ENCODE results near the gene WRAP73. TPM values are rescaled to one million over a fixed set of nuclear protein-coding genes. Genes with fewer than 3 reads are reported as not detected.

Gene WRAP73
- total RNA-seq, 1 experiment from 2014 or later, result 51.4 TPM

- intact Hi-C loops (cut with micrococcal nuclease), result no loop called here
- ChIA-PET CTCF (interaction anchor here (1.2 to 2.6 kb wide), 2 partner anchors 9 to 174 kb away, joined by 4 to 7 read pairs; no protein-coding TSS in a partner anchor), POLR2A (no interaction called here), RAD21 (ENCODE audit: low non-redundant PET in 1 of 2, low total read pairs in 2 of 2, uncharacterized antibody in 2 of 2, unreplicated experiment in 2 of 2) (no interaction called here)
- Histone ChIP-seq H3K4me1 (ENCODE audit: control insufficient read depth in 1 of 2, insufficient read depth in 2 of 2, low read length in 2 of 2) (peaks cover 3 to 23% of the 10 kb centered on the region in 2 experiments; a peak in 2 of 4 replicates), H3K4me3 (replicated peaks in 1 of 2; ENCODE audit: low read depth in 1 of 2, low read length in 2 of 2) (no peak overlapping the region), H4K20me1 (ENCODE audit: insufficient read depth) (no peaks in the 10 kb centered on the region), H3K9ac (ENCODE audit: low read length) (no peak overlapping the region), H3K79me2 (ENCODE audit: insufficient read depth, low read length) (no peaks in the 10 kb centered on the region), H2AFZ (ENCODE audit: low read depth, low read length, poor library complexity, severe bottlenecking) (no peak overlapping the region), H3K4me2 (ENCODE audit: low read length) (no peak overlapping the region), H3K9me3 (ENCODE audit: control insufficient read depth in 1 of 2, insufficient read depth in 1 of 2, low read depth in 1 of 2, low read length in 2 of 2) (no peaks in the 10 kb centered on the region), H3K9me2 (ENCODE audit: insufficient read depth) (no peaks in the 10 kb centered on the region), H3K36me3 (ENCODE audit: control insufficient read depth in 1 of 2, insufficient read depth in 2 of 2, low read length in 2 of 2) (peaks cover 6% of the 10 kb centered on the region in 2 experiments; a peak in 1 of 4 replicates), H3K27me3 (ENCODE audit: insufficient read depth, low read length) (no peaks in the 10 kb centered on the region), H3K27ac (ENCODE audit: low read depth, low read length) (no peak overlapping the region)
- no TSS peak for BruUV-seq (replicated peaks)
- DNase-seq (ENCODE audit: low read depth, low spot score) (no peak), ATAC-seq (no peak)
- no peak for TF ChIP-seq EZH2 (IDR thresholded peaks at IDR 0.05)
- no peak for TF ChIP-seq JUND (IDR thresholded peaks at IDR 0.05)
- TF ChIP-seq, protein P1, sequence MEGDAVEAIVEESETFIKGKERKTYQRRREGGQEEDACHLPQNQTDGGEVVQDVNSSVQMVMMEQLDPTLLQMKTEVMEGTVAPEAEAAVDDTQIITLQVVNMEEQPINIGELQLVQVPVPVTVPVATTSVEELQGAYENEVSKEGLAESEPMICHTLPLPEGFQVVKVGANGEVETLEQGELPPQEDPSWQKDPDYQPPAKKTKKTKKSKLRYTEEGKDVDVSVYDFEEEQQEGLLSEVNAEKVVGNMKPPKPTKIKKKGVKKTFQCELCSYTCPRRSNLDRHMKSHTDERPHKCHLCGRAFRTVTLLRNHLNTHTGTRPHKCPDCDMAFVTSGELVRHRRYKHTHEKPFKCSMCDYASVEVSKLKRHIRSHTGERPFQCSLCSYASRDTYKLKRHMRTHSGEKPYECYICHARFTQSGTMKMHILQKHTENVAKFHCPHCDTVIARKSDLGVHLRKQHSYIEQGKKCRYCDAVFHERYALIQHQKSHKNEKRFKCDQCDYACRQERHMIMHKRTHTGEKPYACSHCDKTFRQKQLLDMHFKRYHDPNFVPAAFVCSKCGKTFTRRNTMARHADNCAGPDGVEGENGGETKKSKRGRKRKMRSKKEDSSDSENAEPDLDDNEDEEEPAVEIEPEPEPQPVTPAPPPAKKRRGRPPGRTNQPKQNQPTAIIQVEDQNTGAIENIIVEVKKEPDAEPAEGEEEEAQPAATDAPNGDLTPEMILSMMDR (IDR thresholded peaks at IDR 0.05 in 2 of 3, conservative IDR thresholded peaks at IDR 0.05 in 1 of 3; ENCODE audit: borderline replicate concordance in 1 of 3, insufficient read depth in 1 of 3, low read depth in 2 of 3, low read length in 2 of 3), result no peak
- TF ChIP-seq ZFX (IDR thresholded peaks at IDR 0.05), result no peak
- TF ChIP-seq EZH2phosphoT487 (IDR thresholded peaks at IDR 0.05; ENCODE audit: borderline replicate concordance), result no peak
- no peak for TF ChIP-seq POLR2AphosphoS5 (IDR thresholded peaks at IDR 0.05; ENCODE audit: low read depth, low read length)
- TF ChIP-seq SRF (IDR thresholded peaks at IDR 0.05; ENCODE audit: low read depth), result no peak
- no peak for TF ChIP-seq ELF1 (IDR thresholded peaks at IDR 0.05; ENCODE audit: borderline replicate concordance, low read depth)
- no peak for TF ChIP-seq FOSL1 (IDR thresholded peaks at IDR 0.05; ENCODE audit: low read depth)
- TF ChIP-seq CBX3 (IDR thresholded peaks at IDR 0.05; ENCODE audit: low read depth), result no peak
- no peak for TF ChIP-seq RAD21 (IDR thresholded peaks at IDR 0.05; ENCODE audit: low read depth)
- no peak for TF ChIP-seq TCF7L2 (IDR thresholded peaks at IDR 0.05; ENCODE audit: borderline replicate concordance, extremely low read depth, insufficient read depth, insufficient read length)
- no peak for TF ChIP-seq ATF3 (IDR thresholded peaks at IDR 0.05)
- TF ChIP-seq SP1 (IDR thresholded peaks at IDR 0.05; ENCODE audit: low read depth), result no peak
- TF ChIP-seq, protein P2, sequence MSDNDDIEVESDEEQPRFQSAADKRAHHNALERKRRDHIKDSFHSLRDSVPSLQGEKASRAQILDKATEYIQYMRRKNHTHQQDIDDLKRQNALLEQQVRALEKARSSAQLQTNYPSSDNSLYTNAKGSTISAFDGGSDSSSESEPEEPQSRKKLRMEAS (IDR thresholded peaks at IDR 0.05), result no peak
- TF ChIP-seq ZBTB33 (IDR thresholded peaks at IDR 0.05; ENCODE audit: extremely low read depth, insufficient replicate concordance, low read length), result no peak
- no peak for TF ChIP-seq CEBPB (IDR thresholded peaks at IDR 0.05; ENCODE audit: low read depth)
These were observed 22.2 kb downstream of the WRAP73 start for GRCh38 chr1:3627515-3628253.
